PC-3 (cell line): Measurements from ENCODE around the gene CLIC5.

Experiments
- EZH2phosphoT487 ChIP-seq: fragments of 300-600 bp; sonication (generic); IDR thresholded peaks from 2 replicates; pipeline ENCODE4 v1.6.1; 2018; ENCODE audit warnings: mild to moderate bottlenecking, antibody characterized with exemption, low read length, borderline replicate concordance
- TF ChIP-seq, protein P1 (sequence below): fragments of 300-600 bp; sonication (generic); conservative IDR thresholded peaks from 2 replicates; pipeline ENCODE4 v1.5.1; 2017; ENCODE audit warnings: antibody characterized with exemption, low read depth, mild to moderate bottlenecking, low read length

DNA sequence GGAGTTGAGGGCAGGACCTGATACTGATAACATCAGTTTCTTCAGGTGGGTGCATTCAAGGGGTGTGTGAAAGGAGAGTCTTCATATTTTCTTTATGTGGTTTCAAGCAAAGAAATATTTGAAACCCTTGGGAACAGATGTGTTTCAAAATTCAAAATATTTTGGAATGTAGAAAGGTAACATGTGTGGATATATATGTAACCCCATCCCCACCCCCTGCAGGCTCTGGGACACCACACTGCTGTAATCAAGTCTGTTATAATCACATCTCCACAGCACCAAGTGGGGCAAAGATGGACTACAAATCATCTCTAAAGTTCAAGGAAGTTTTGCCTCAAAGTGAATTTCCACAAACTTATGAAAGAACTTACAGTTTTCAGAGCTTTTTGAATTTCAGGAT is 41.1 kb downstream of the CLIC5 start:
- TF ChIP-seq, protein P1, sequence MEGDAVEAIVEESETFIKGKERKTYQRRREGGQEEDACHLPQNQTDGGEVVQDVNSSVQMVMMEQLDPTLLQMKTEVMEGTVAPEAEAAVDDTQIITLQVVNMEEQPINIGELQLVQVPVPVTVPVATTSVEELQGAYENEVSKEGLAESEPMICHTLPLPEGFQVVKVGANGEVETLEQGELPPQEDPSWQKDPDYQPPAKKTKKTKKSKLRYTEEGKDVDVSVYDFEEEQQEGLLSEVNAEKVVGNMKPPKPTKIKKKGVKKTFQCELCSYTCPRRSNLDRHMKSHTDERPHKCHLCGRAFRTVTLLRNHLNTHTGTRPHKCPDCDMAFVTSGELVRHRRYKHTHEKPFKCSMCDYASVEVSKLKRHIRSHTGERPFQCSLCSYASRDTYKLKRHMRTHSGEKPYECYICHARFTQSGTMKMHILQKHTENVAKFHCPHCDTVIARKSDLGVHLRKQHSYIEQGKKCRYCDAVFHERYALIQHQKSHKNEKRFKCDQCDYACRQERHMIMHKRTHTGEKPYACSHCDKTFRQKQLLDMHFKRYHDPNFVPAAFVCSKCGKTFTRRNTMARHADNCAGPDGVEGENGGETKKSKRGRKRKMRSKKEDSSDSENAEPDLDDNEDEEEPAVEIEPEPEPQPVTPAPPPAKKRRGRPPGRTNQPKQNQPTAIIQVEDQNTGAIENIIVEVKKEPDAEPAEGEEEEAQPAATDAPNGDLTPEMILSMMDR = no peak
- no peak for TF ChIP-seq EZH2phosphoT487
